ENCODE data around the gene ATP10A.
"Not testable (repeated sequence)": the region's sequence is repeated elsewhere in the genome, so short reads cannot be mapped to it uniquely, and the experiment has no call there.

GRCh38 chr15:25856059-25856458 is 7.1 kb downstream of the ATP10A start:
- TF ChIP-seq CTCF, POLR2A (IDR thresholded peaks at IDR 0.05): not testable (repeated sequence)
